ENCODE results near the gene SRPK1.

DNA sequence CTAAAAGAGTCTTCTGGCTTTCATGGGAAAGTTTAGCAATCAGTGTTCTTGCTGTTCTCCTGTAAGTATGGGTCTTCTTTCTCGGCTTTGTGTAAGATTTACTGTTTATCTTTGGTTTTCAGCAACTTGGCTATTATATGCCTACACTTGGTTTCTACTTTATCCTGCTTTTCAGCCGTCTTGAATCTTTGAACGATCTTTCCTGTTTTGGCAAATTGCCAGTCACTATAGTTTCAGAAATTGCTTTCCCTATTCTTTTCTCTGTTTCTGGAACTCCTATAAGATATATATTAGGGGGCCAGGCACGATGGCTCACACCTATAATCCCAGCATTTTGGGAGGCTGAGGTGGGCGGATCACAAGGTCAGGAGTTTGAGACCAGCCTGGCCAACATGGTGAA, 14.6 kb upstream of the SRPK1 start:
- TF ChIP-seq PCBP2 (optimal IDR thresholded peaks at IDR 0.05; ENCODE audit: low read depth, low read length, poor library complexity, severe bottlenecking), result no peak
- no peak for TF ChIP-seq ZNF24 (IDR thresholded peaks at IDR 0.05)
- no peak for TF ChIP-seq ZNF792 (CRISPR knock-in tag; IDR thresholded peaks at IDR 0.05)
- TF ChIP-seq ZNF496 (CRISPR knock-in tag; IDR thresholded peaks at IDR 0.05; ENCODE audit: insufficient replicate concordance), result no peak
- no peak for TF ChIP-seq TRIM24 (CRISPR knock-in tag; IDR thresholded peaks at IDR 0.05)
- TF ChIP-seq CTCF (CRISPR knock-in tag; IDR thresholded peaks at IDR 0.05), result no peak
- no peak for TF ChIP-seq JUND (CRISPR knock-in tag; IDR thresholded peaks at IDR 0.05)
- TF ChIP-seq ZBTB26 (CRISPR knock-in tag; IDR thresholded peaks at IDR 0.05; ENCODE audit: borderline replicate concordance), result no peak
- TF ChIP-seq SP1 (IDR thresholded peaks at IDR 0.05), result no peak
- no peak for TF ChIP-seq SP1 (CRISPR knock-in tag; IDR thresholded peaks at IDR 0.05)
- no peak for TF ChIP-seq ZNF766 (CRISPR knock-in tag; IDR thresholded peaks at IDR 0.05; ENCODE audit: borderline replicate concordance)
- TF ChIP-seq, protein P1, sequence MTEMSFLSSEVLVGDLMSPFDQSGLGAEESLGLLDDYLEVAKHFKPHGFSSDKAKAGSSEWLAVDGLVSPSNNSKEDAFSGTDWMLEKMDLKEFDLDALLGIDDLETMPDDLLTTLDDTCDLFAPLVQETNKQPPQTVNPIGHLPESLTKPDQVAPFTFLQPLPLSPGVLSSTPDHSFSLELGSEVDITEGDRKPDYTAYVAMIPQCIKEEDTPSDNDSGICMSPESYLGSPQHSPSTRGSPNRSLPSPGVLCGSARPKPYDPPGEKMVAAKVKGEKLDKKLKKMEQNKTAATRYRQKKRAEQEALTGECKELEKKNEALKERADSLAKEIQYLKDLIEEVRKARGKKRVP (CRISPR knock-in tag; IDR thresholded peaks at IDR 0.05), result no peak
- TF ChIP-seq ZNF138 (CRISPR knock-in tag; IDR thresholded peaks at IDR 0.05; ENCODE audit: low read depth), result no peak
- no peak for TF ChIP-seq HOXD1 (CRISPR knock-in tag; IDR thresholded peaks at IDR 0.05)
- TF ChIP-seq ZNF576 (CRISPR knock-in tag; IDR thresholded peaks at IDR 0.05), result no peak

All from HepG2 (cell line).